Hepatocyte (in vitro differentiated cells): ENCODE data around the gene ROPN1B. TPM values are rescaled to one million over a fixed set of nuclear protein-coding genes. Genes with fewer than 3 reads are reported as not detected.

Experiments used
- DNase-seq: peaks from one replicate; pipeline ENCODE4 v3.0.0-alpha.2; 2016; ENCODE audit warnings: low spot score
- H2AFZ ChIP-seq: fragments of 200-600 bp; sonication (generic); 2 replicates; pipeline ENCODE4 v1.6.0; 2016; ENCODE audit warnings: antibody characterized with exemption, mild to moderate bottlenecking
- H3K27ac ChIP-seq: fragments of 200-600 bp; sonication (generic); 2 replicates; pipeline ENCODE4 v1.5.1; 2016; ENCODE audit warnings: mild to moderate bottlenecking
- H3K27me3 ChIP-seq: fragments of 200-600 bp; sonication (generic); 2 replicates; pipeline ENCODE4 v1.6.1; 2016
- H3K36me3 ChIP-seq: fragments of 200-600 bp; sonication (generic); replicated peaks from 2 replicates; pipeline ENCODE4 v1.5.1; 2016; ENCODE audit warnings: low read depth; ENCODE audit not compliant: insufficient read depth
- H3K4me1 ChIP-seq: fragments of 200-600 bp; sonication (generic); 2 replicates; pipeline ENCODE4 v1.5.1; 2016; ENCODE audit warnings: mild to moderate bottlenecking, moderate library complexity; ENCODE audit not compliant: insufficient read depth
- H3K4me2 ChIP-seq: fragments of 200-600 bp; sonication (generic); 2 replicates; pipeline ENCODE4 v1.6.0; 2016
- H3K4me3 ChIP-seq: fragments of 200-600 bp; sonication (generic); 2 replicates; pipeline ENCODE4 v1.5.1; 2016; ENCODE audit warnings: mild to moderate bottlenecking
- H3K79me2 ChIP-seq: fragments of 200-600 bp; sonication (generic); 2 replicates; pipeline ENCODE4 v1.6.0; 2017; ENCODE audit warnings: mild to moderate bottlenecking
- H3K9me2 ChIP-seq: fragments of 200-600 bp; sonication (generic); replicated peaks from 2 replicates; pipeline ENCODE4 v1.6.0; 2017; ENCODE audit warnings: mild to moderate bottlenecking; ENCODE audit not compliant: insufficient read depth
- H3K9me3 ChIP-seq: fragments of 200-600 bp; sonication (generic); 2 replicates; pipeline ENCODE4 v1.5.1; 2016; ENCODE audit warnings: low read depth, mild to moderate bottlenecking
- H4K20me1 ChIP-seq: fragments of 200-600 bp; sonication (generic); 2 replicates; pipeline ENCODE4 v1.6.0; 2016; ENCODE audit warnings: mild to moderate bottlenecking; ENCODE audit not compliant: insufficient read depth, poor library complexity, severe bottlenecking
- EZH2 ChIP-seq: fragments of 200-600 bp; sonication (generic); IDR thresholded peaks from 2 replicates; pipeline ENCODE4 v1.6.1; 2016; ENCODE audit warnings: antibody characterized with exemption, mild to moderate bottlenecking, borderline replicate concordance
- EZH2phosphoT487 ChIP-seq: fragments of 200-600 bp; sonication (generic); IDR thresholded peaks from one replicate; pipeline ENCODE4 v1.6.1; 2018; ENCODE audit warnings: antibody characterized with exemption, mild to moderate bottlenecking, low read depth, moderate library complexity; ENCODE audit not compliant: unreplicated experiment, severe bottlenecking
- WGBS: methylation state at CpG from one replicate; pipeline ENCODE4 v1.1.6; 2016; ENCODE audit warnings: low lambda C conversion rate; ENCODE audit errors: missing lambda C conversion rate; 5-methylcytosine and 5-hydroxymethylcytosine counted together
- polyA plus RNA-seq: library from polyadenylated mRNA; unstranded; fragments of >200 nt; fragmentation: Nextera tagmentation; extraction: Ambion mirVana; gene quantifications from 2 replicates; pipeline ENCODE4 v1.2.1, GENCODE V29; 2016
- total RNA-seq: library from RNA; depleted of rRNA; stranded (reverse); fragments of >200 nt; gene quantifications from 2 replicates; pipeline ENCODE4 v1.2.3, GENCODE V29; 2014
- TF ChIP-seq, protein P1 (sequence below): fragments of 200-600 bp; sonication (generic); IDR thresholded peaks from 2 replicates; pipeline ENCODE4 v1.5.1; 2016; ENCODE audit warnings: antibody characterized with exemption, mild to moderate bottlenecking; ENCODE audit not compliant: poor library complexity

Gene ROPN1B
- total and polyA plus RNA-seq, 2 experiments from 2014 or later: not detected

DNA sequence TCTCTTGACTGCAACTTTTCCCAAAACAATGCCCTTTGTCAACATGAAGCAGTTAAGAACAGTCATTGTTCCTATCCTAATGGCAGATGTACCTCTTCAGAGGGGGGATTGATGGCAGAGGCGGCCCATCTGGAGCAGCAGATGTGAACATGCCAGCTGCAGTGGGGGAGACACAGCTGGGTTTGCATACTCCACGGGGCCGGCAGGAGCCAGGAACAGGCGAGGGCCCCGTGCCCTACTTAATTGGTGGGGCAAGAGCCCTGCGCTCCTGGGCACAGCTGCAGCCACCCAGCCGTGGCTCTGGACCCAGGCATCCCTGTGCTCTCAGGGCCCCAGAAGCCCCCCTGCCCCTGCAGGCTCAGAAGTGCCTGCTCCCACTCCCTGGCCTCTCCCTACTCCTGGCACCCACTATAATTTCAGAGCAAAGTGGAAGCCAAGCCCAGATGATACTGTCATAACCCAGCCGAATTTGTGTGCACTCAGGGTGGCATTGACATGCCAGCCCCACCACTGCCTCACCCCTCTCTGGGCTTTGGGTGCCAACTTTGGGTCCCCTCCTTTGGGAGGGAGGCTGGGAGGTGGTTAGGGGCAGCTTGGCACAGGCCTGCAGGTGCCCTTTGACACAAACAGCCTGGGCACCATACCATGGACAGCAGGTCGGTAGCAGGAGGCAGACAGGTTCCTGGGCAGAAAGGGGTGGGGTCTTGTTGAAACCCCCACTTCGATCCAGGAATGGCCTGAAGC, 34.6 kb downstream of the ROPN1B start:
- Histone ChIP-seq H3K9me3 (no peaks in the 10 kb centered on the region), H2AFZ (no peak overlapping the region), H3K36me3 (no peaks in the 10 kb centered on the region), H3K4me3 (no peak overlapping the region), H3K9me2 (no peaks in the 10 kb centered on the region), H3K79me2 (no peaks in the 10 kb centered on the region), H3K4me1 (no peaks in the 10 kb centered on the region), H3K27ac (no peak overlapping the region), H4K20me1 (no peaks in the 10 kb centered on the region), H3K4me2 (no peak overlapping the region), H3K27me3 (no peaks in the 10 kb centered on the region)
- TF ChIP-seq, protein P1, sequence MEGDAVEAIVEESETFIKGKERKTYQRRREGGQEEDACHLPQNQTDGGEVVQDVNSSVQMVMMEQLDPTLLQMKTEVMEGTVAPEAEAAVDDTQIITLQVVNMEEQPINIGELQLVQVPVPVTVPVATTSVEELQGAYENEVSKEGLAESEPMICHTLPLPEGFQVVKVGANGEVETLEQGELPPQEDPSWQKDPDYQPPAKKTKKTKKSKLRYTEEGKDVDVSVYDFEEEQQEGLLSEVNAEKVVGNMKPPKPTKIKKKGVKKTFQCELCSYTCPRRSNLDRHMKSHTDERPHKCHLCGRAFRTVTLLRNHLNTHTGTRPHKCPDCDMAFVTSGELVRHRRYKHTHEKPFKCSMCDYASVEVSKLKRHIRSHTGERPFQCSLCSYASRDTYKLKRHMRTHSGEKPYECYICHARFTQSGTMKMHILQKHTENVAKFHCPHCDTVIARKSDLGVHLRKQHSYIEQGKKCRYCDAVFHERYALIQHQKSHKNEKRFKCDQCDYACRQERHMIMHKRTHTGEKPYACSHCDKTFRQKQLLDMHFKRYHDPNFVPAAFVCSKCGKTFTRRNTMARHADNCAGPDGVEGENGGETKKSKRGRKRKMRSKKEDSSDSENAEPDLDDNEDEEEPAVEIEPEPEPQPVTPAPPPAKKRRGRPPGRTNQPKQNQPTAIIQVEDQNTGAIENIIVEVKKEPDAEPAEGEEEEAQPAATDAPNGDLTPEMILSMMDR: no peak
- TF ChIP-seq EZH2phosphoT487 (no peak), EZH2 (no peak)
- no peak for DNase-seq
- 88% methylated on average over 10 of the region's 10 CpGs for WGBS

DNA sequence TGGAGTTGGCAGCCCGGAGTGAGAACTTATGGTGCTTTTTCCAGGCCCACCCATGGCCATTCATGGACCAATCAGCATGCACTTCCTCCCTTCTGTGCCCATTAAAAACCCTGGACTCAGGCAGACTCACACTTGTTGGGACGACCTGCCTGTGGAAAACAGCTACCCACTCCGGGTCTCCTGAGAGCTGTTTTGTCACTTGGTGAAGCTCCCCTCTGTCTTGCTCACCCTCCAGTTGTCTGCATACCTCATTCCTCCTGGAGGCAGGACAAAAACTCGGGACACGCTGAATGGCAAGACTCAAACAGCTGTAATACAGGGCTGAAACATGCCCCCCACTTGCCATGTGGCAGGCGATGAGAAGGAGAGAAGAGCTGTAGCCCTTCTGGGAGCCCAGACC, 35.2 kb downstream of the ROPN1B start:
- Histone ChIP-seq H3K4me2 (no peak overlapping the region), H4K20me1 (no peaks in the 10 kb centered on the region), H3K27ac (no peak overlapping the region), H3K36me3 (no peaks in the 10 kb centered on the region), H3K4me3 (no peak overlapping the region), H3K4me1 (no peaks in the 10 kb centered on the region), H2AFZ (no peak overlapping the region), H3K9me3 (no peaks in the 10 kb centered on the region), H3K79me2 (no peaks in the 10 kb centered on the region), H3K27me3 (no peaks in the 10 kb centered on the region), H3K9me2 (no peaks in the 10 kb centered on the region)
- 93% methylated on average over 6 of the region's 6 CpGs for WGBS
- TF ChIP-seq EZH2phosphoT487 (no peak), EZH2 (no peak)
- TF ChIP-seq, protein P1: no peak
- DNase-seq: no peak

DNA sequence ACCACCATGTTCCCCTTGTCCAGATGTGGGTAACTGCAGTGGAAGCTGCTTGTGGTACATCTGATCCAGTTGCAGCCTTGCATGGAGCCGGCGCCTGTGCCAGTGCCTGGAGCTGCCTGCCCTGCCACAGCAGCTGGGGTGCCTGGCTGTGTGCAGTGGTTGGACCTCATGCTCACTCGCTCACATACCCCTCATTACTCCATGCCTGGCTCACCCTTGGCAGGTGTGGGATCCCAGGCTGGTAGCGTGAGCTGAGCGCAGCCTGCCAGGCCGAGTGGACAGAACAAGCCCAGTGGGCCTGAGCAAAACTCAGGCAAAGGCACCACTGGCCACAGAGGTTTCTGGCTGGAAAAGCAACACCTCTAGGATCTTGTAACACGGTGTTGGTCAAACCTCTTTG, 35.7 kb downstream of the ROPN1B start:
- TF ChIP-seq EZH2 (no peak), EZH2phosphoT487 (no peak)
- TF ChIP-seq, protein P1: no peak
- WGBS: 86% methylated on average over 7 of the region's 7 CpGs
- no peak for DNase-seq

More for the DNA sequence above, 35.7 kb downstream of the ROPN1B start:
- Histone ChIP-seq H3K79me2 (no peaks in the 10 kb centered on the region), H3K27ac (no peak overlapping the region), H3K4me2 (no peak overlapping the region), H3K9me3 (no peaks in the 10 kb centered on the region), H3K36me3 (no peaks in the 10 kb centered on the region), H3K9me2 (no peaks in the 10 kb centered on the region), H3K4me1 (no peaks in the 10 kb centered on the region), H3K4me3 (no peak overlapping the region), H4K20me1 (no peaks in the 10 kb centered on the region), H3K27me3 (no peaks in the 10 kb centered on the region), H2AFZ (no peak overlapping the region)
